Measurements from ENCODE around the gene DNM1.

- TF ChIP-seq CTCF (IDR thresholded peaks at IDR 0.05) (no peak), POLR2A (IDR thresholded peaks at IDR 0.05) (no peak)
Observed at GRCh38 chr9:128242124-128242523, 38.9 kb downstream of the DNM1 start.
